ENCODE data around the gene FSTL1.

Gene FSTL1

DNA sequence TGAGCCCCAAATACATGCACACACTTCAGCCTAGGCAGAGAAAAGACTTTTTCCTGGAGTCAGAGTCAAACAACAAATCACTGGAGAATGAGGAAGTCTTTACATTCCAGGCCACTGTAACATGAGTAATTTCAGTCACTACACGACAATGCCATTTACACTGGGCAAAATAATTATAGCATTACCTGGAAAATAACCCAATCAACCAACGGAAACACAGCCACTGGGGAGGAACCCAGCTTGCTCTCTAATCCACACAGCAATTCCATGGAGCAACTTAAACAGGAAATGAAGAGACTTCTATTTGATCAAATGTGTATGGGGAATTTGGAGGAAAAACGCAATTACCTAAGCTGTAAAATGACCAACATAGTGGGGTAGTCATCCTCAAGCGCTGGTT lies 15.2 kb downstream of the FSTL1 start:
- H3K9ac ChIP-seq (ENCODE audit: low read length), result no peak overlapping the region
- no peaks in the 10 kb centered on the region for H3K36me3 ChIP-seq (ENCODE audit: control insufficient read depth, insufficient read depth, low read length)
- no peaks in the 10 kb centered on the region for H3K9me3 ChIP-seq (ENCODE audit: control insufficient read depth, low read length)
- H3K4me3 ChIP-seq (ENCODE audit: low read length), result no peak overlapping the region
- peaks cover 12% of the 10 kb centered on the region for H3K4me1 ChIP-seq (ENCODE audit: control insufficient read depth, insufficient read depth, low read length)
- no peaks in the 10 kb centered on the region for H3K27me3 ChIP-seq (ENCODE audit: control insufficient read depth, insufficient read depth, low read length)

DNA sequence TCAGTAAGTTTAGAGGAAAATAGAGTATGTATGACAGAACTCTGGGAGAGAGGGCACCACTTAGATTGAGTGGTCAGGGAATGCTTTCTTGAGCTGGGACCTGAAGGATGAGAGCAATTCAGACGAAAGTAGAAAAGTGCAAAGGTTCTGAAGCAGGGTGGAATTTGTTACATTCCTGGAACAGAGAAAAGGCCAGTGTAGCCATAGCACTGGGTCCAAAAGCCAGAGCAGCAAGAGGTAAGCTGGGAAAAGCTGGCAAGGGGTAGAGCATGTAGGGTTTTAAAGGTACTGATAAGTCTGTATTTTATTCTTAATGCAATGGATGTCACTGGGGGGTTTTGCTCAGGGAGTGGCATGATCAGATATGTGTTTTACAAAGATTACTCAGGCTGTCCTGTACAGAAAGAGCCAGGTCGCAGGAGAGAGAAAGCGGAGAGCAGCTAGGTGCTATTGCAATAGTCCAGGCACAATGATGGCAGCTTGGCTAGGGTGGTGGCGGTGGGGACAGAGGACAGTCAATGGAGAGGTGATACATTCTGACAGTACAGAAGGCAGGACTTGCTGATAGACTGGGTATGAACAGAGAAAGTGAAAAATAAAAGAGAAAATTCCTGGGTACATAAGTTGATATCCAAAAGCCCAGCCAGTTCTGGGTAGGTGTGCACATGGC lies 17.0 kb downstream of the FSTL1 start:
- Histone ChIP-seq H3K27me3 (ENCODE audit: control insufficient read depth, insufficient read depth, low read length) (no peaks in the 10 kb centered on the region), H3K9me3 (ENCODE audit: control insufficient read depth, low read length) (no peaks in the 10 kb centered on the region), H3K36me3 (ENCODE audit: control insufficient read depth, insufficient read depth, low read length) (no peaks in the 10 kb centered on the region), H3K4me1 (ENCODE audit: control insufficient read depth, insufficient read depth, low read length) (peaks cover 9% of the 10 kb centered on the region), H3K9ac (ENCODE audit: low read length) (no peak overlapping the region), H3K4me3 (ENCODE audit: low read length) (no peak overlapping the region)

DNA sequence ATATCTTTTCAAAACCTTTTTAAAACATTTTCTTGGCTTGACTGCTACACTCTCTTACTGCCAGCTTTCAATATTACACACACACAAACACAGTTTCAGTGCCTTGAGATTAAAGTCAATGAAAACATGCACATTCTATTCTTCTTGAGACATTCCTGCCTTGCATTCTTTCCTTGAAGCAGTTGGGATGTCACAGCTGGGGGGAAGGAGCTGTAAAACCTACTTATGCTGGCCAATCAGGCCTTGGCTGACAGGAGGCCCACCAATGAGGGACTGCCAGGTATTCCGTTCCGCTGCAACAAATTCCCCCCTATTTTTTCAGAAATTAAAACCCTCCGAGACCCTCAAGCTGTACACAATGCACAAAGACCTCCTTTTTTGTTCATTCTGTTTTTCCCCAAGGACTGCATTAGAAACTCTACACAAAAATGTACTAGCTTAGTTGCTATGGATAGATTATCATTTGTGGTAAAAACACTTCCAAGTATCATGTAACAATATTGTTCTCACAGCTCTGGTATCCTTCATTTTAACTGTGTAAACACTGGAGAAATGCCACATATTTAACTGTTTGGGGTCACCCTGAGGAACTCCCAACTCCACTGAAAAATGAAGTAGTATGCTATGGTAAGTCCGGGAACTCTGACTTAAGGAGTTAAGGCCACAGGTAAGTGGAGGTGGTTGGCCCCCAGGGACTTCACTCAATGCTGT lies 18.5 kb downstream of the FSTL1 start:
- peak overlapping the region; percentile 6 for H3K9ac ChIP-seq (ENCODE audit: low read length)
- H3K4me3 ChIP-seq (ENCODE audit: low read length), result no peak overlapping the region
- H3K36me3 ChIP-seq (ENCODE audit: control insufficient read depth, insufficient read depth, low read length), result no peaks in the 10 kb centered on the region
- H3K27me3 ChIP-seq (ENCODE audit: control insufficient read depth, insufficient read depth, low read length), result no peaks in the 10 kb centered on the region
- H3K4me1 ChIP-seq (ENCODE audit: control insufficient read depth, insufficient read depth, low read length), result peaks cover 6% of the 10 kb centered on the region
- no peaks in the 10 kb centered on the region for H3K9me3 ChIP-seq (ENCODE audit: control insufficient read depth, low read length)

- Histone ChIP-seq H3K36me3 (ENCODE audit: control insufficient read depth, insufficient read depth, low read length) (no peaks in the 10 kb centered on the region), H3K27me3 (ENCODE audit: control insufficient read depth, insufficient read depth, low read length) (no peaks in the 10 kb centered on the region), H3K4me3 (ENCODE audit: low read length) (no peak overlapping the region), H3K9ac (ENCODE audit: low read length) (no peak overlapping the region), H3K9me3 (ENCODE audit: control insufficient read depth, low read length) (no peaks in the 10 kb centered on the region), H3K4me1 (ENCODE audit: control insufficient read depth, insufficient read depth, low read length) (no peaks in the 10 kb centered on the region)
Measured at GRCh38 chr3:120429921-120430361, 20.9 kb downstream of the FSTL1 start.

- Histone ChIP-seq H3K9me3 (ENCODE audit: control insufficient read depth, low read length) (no peaks in the 10 kb centered on the region), H3K4me3 (ENCODE audit: low read length) (no peak overlapping the region), H3K4me1 (ENCODE audit: control insufficient read depth, insufficient read depth, low read length) (no peaks in the 10 kb centered on the region), H3K27me3 (ENCODE audit: control insufficient read depth, insufficient read depth, low read length) (no peaks in the 10 kb centered on the region), H3K9ac (ENCODE audit: low read length) (no peak overlapping the region), H3K36me3 (ENCODE audit: control insufficient read depth, insufficient read depth, low read length) (no peaks in the 10 kb centered on the region)
Measured at GRCh38 chr3:120428924-120429323, 21.9 kb downstream of the FSTL1 start.

DNA sequence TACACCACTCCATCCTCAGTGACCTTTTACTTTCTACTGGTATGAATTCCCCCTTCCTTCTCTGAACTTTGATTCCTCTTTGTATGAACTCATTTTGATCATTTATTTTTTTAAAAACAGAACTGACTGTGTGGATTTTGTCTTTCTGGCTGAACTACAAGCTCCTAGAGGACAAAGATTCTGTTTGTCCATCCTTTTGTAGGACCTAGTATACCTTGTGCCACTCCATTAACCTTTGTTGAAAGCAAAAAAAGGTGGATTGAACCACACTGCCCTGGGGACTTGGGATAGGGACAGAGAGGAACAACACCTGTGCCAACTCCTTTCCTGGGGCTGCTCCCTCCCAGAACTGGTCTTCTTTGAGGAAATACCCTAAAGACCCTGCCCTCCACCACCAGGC lies 23.6 kb downstream of the FSTL1 start:
- no peak overlapping the region for H3K9ac ChIP-seq (ENCODE audit: low read length)
- H3K36me3 ChIP-seq (ENCODE audit: control insufficient read depth, insufficient read depth, low read length), result no peaks in the 10 kb centered on the region
- H3K27me3 ChIP-seq (ENCODE audit: control insufficient read depth, insufficient read depth, low read length), result no peaks in the 10 kb centered on the region
- no peaks in the 10 kb centered on the region for H3K4me1 ChIP-seq (ENCODE audit: control insufficient read depth, insufficient read depth, low read length)
- H3K9me3 ChIP-seq (ENCODE audit: control insufficient read depth, low read length), result no peaks in the 10 kb centered on the region
- H3K4me3 ChIP-seq (ENCODE audit: low read length), result no peak overlapping the region

GRCh38 chr3:120425572-120426250 lies 25.1 kb downstream of the FSTL1 start:
- no peaks in the 10 kb centered on the region for H3K9me3 ChIP-seq (ENCODE audit: control insufficient read depth, low read length)
- H3K4me3 ChIP-seq (ENCODE audit: low read length), result no peak overlapping the region
- no peaks in the 10 kb centered on the region for H3K4me1 ChIP-seq (ENCODE audit: control insufficient read depth, insufficient read depth, low read length)
- H3K27me3 ChIP-seq (ENCODE audit: control insufficient read depth, insufficient read depth, low read length), result no peaks in the 10 kb centered on the region
- no peaks in the 10 kb centered on the region for H3K36me3 ChIP-seq (ENCODE audit: control insufficient read depth, insufficient read depth, low read length)
- H3K9ac ChIP-seq (ENCODE audit: low read length), result no peak overlapping the region

GRCh38 chr3:120424976-120425570 lies 25.7 kb downstream of the FSTL1 start:
- Histone ChIP-seq H3K27me3 (ENCODE audit: control insufficient read depth, insufficient read depth, low read length) (no peaks in the 10 kb centered on the region), H3K9me3 (ENCODE audit: control insufficient read depth, low read length) (no peaks in the 10 kb centered on the region), H3K4me1 (ENCODE audit: control insufficient read depth, insufficient read depth, low read length) (no peaks in the 10 kb centered on the region), H3K36me3 (ENCODE audit: control insufficient read depth, insufficient read depth, low read length) (no peaks in the 10 kb centered on the region), H3K4me3 (ENCODE audit: low read length) (no peak overlapping the region), H3K9ac (ENCODE audit: low read length) (no peak overlapping the region)

DNA sequence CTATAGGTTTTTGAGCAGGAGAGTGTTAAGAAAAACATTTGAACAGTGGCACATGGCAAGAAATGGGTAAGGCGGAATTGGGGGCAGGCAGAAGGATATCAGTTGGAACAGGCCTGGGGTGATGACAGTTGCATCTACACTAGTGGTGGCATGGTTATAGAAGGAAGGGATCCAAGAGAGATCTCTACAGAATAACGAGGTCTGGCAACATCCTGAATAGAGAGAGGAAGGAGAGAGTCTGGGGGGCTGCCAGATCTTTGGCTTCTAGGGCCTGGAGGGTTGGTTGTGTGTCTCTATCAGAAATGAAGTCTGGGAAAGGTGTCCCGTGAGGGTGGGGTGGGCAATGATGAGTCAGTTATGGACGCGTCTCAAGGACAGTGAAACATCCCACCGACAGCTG lies 26.3 kb downstream of the FSTL1 start:
- Histone ChIP-seq H3K27me3 (ENCODE audit: control insufficient read depth, insufficient read depth, low read length) (no peaks in the 10 kb centered on the region), H3K4me1 (ENCODE audit: control insufficient read depth, insufficient read depth, low read length) (no peaks in the 10 kb centered on the region), H3K9ac (ENCODE audit: low read length) (no peak overlapping the region), H3K9me3 (ENCODE audit: control insufficient read depth, low read length) (no peaks in the 10 kb centered on the region), H3K36me3 (ENCODE audit: control insufficient read depth, insufficient read depth, low read length) (no peaks in the 10 kb centered on the region), H3K4me3 (ENCODE audit: low read length) (no peak overlapping the region)

GRCh38 chr3:120423432-120423831 lies 27.4 kb downstream of the FSTL1 start:
- H3K27me3 ChIP-seq (ENCODE audit: control insufficient read depth, insufficient read depth, low read length), result no peaks in the 10 kb centered on the region
- no peak overlapping the region for H3K9ac ChIP-seq (ENCODE audit: low read length)
- no peak overlapping the region for H3K4me3 ChIP-seq (ENCODE audit: low read length)
- no peaks in the 10 kb centered on the region for H3K4me1 ChIP-seq (ENCODE audit: control insufficient read depth, insufficient read depth, low read length)
- H3K36me3 ChIP-seq (ENCODE audit: control insufficient read depth, insufficient read depth, low read length), result no peaks in the 10 kb centered on the region
- no peaks in the 10 kb centered on the region for H3K9me3 ChIP-seq (ENCODE audit: control insufficient read depth, low read length)

DNA sequence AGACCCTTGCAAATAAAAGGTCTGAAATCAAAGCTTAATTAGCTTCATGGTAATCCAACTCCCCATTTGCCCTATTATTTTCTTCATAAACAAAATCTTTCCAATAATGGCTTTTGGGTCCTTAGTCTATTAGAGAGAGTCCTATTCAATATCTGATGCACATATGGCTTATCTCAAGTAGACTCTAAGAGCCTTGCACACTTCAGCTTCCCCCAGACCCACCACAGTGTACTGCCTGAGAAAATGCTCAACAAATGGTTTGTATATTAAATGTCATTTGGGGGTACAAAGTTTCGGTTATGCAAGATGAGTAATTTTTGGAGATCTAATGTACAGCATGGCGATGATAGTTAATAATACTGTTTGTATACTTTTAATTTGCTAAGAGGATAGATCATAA lies 28.9 kb downstream of the FSTL1 start:
- H3K27me3 ChIP-seq (ENCODE audit: control insufficient read depth, insufficient read depth, low read length), result no peaks in the 10 kb centered on the region
- H3K4me3 ChIP-seq (ENCODE audit: low read length), result no peak overlapping the region
- no peaks in the 10 kb centered on the region for H3K9me3 ChIP-seq (ENCODE audit: control insufficient read depth, low read length)
- no peak overlapping the region for H3K9ac ChIP-seq (ENCODE audit: low read length)
- no peaks in the 10 kb centered on the region for H3K36me3 ChIP-seq (ENCODE audit: control insufficient read depth, insufficient read depth, low read length)
- peaks cover 8% of the 10 kb centered on the region for H3K4me1 ChIP-seq (ENCODE audit: control insufficient read depth, insufficient read depth, low read length)
